Natural killer cell (primary cell): ENCODE data around the gene NFKB2. TPM values are rescaled to one million over a fixed set of nuclear protein-coding genes. Genes with fewer than 3 reads are reported as not detected.

Experiments
- ATAC-seq, 3 donors: fragments of 150-1000 bp in 2 of 3; fragments of 200-7000 bp in 1 of 3; cut with Tn5 transposase; 1 replicate in 1 of 3; 2 replicates in 2 of 3; pipeline ENCODE4 v1.10.0; 2021; ENCODE audit warnings: mild to moderate bottlenecking in 2 of 3, moderate library complexity in 2 of 3
- DNase-seq, 2 donors: peaks; one replicate each; pipeline versions ENCODE4 v3.0.0 to v3.0.0-alpha.2; 2013 to 2021; ENCODE audit warnings: mixed read lengths in 1 of 2
- H3K27ac ChIP-seq: one replicate; pipeline ENCODE4 v1.5.1; 2013; ENCODE audit warnings: mild to moderate bottlenecking, low read length
- H3K27me3 ChIP-seq: one replicate; pipeline ENCODE4 v1.6.1; 2013; ENCODE audit warnings: low read length; ENCODE audit not compliant: control insufficient read depth, insufficient read depth
- H3K36me3 ChIP-seq: one replicate; pipeline ENCODE4 v1.6.1; 2013; ENCODE audit warnings: low read length; ENCODE audit not compliant: control insufficient read depth, insufficient read depth
- H3K4me1 ChIP-seq: one replicate; pipeline ENCODE4 v1.6.1; 2013; ENCODE audit warnings: low read length; ENCODE audit not compliant: control insufficient read depth, insufficient read depth
- H3K4me3 ChIP-seq: one replicate; pipeline ENCODE4 v1.5.1; 2013; ENCODE audit warnings: low read length
- H3K9me3 ChIP-seq: one replicate; pipeline ENCODE4 v1.6.1; 2013; ENCODE audit warnings: low read length; ENCODE audit not compliant: control insufficient read depth, insufficient read depth
- H3K27ac Mint-ChIP-seq, 2 donors: one replicate each; pipeline ENCODE4 v1.8.0; 2022; ENCODE audit warnings: mild to moderate bottlenecking in 2 of 2, mixed read lengths in 2 of 2, moderate library complexity in 1 of 2
- H3K27me3 Mint-ChIP-seq, 2 donors: one replicate each; pipeline ENCODE4 v1.8.0; 2022; ENCODE audit warnings: low read depth in 2 of 2, mixed read lengths in 2 of 2
- H3K36me3 Mint-ChIP-seq: one replicate; pipeline ENCODE4 v1.8.0; 2022; ENCODE audit warnings: mixed read lengths
- H3K4me1 Mint-ChIP-seq, 2 donors: one replicate each; pipeline ENCODE4 v1.8.0; 2022; ENCODE audit warnings: mixed read lengths in 2 of 2
- H3K4me3 Mint-ChIP-seq: one replicate; pipeline ENCODE4 v1.8.0; 2022; ENCODE audit warnings: mild to moderate bottlenecking, moderate library complexity, mixed read lengths
- H3K9me3 Mint-ChIP-seq, 2 donors: one replicate each; pipeline ENCODE4 v1.8.0; 2022; ENCODE audit warnings: mixed read lengths in 2 of 2
- WGBS: methylation state at CpG from one replicate; pipeline ENCODE4 v1.1.7; 2013; ENCODE audit warnings: missing lambda C conversion rate; ENCODE audit not compliant: insufficient coverage; 5-methylcytosine and 5-hydroxymethylcytosine counted together
- intact Hi-C: fragments of 100-400 bp; cut with micrococcal nuclease; formaldehyde crosslinking; loops from one replicate; pipeline ENCODE4 v1.14.2; 2022
- total RNA-seq, 4 donors: library from RNA; stranded (reverse); fragments of 120-200 nt in 1 of 4; gene quantifications; one replicate each; pipeline versions ENCODE4 v1.2.3 to v1.2.4, GENCODE V29; 2013 to 2022
- TF ChIP-seq, protein P1 (sequence below): fragments of 200-600 bp; IDR thresholded peaks from one replicate; pipeline ENCODE4 v1.8.0; 2022; ENCODE audit warnings: antibody characterized with exemption

NFKB2 gene
- total RNA-seq, 3 donors from 2014 or later (not counting 1 experiment from before 2014, with no cell fraction given), result 201 to 264 (median 246) TPM

DNA sequence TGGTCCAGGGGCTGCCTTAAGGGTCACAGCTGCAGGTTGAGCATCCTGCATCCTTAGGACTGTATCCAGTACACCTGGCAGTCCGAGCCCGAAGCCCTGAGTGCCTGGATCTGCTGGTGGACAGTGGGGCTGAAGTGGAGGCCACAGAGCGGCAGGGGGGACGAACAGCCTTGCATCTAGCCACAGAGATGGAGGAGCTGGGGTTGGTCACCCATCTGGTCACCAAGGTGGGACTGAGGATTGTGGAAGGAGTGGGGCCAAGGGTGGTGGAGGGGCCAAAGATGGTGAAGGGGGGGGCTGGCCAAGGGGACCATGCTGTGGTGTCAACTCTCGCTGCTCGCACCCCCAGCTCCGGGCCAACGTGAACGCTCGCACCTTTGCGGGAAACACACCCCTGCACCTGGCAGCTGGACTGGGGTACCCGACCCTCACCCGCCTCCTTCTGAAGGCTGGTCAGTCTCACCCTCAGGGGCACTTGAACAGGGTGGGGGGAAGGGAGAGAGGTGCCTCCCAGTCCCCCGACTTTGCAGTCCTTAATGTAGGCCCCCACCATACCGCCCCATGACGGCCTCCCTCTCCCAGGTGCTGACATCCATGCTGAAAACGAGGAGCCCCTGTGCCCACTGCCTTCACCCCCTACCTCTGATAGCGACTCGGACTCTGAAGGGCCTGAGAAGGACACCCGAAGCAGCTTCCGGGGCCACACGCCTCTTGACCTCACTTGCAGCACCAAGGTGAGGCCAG, 5.3 kb downstream of the NFKB2 start:
- Mint-ChIP-seq H3K36me3 (no peaks in the 10 kb centered on the region), H3K27me3 (no peaks in the 10 kb centered on the region), H3K4me1 (peaks cover 13 to 27% of the 10 kb centered on the region in 2 donors), H3K9me3 (no peaks in the 10 kb centered on the region), H3K27ac (peak overlapping the region in 1 of 2 donors; percentile 99), H3K4me3 (peak overlapping the region; percentile 42)
- TF ChIP-seq, protein P1, sequence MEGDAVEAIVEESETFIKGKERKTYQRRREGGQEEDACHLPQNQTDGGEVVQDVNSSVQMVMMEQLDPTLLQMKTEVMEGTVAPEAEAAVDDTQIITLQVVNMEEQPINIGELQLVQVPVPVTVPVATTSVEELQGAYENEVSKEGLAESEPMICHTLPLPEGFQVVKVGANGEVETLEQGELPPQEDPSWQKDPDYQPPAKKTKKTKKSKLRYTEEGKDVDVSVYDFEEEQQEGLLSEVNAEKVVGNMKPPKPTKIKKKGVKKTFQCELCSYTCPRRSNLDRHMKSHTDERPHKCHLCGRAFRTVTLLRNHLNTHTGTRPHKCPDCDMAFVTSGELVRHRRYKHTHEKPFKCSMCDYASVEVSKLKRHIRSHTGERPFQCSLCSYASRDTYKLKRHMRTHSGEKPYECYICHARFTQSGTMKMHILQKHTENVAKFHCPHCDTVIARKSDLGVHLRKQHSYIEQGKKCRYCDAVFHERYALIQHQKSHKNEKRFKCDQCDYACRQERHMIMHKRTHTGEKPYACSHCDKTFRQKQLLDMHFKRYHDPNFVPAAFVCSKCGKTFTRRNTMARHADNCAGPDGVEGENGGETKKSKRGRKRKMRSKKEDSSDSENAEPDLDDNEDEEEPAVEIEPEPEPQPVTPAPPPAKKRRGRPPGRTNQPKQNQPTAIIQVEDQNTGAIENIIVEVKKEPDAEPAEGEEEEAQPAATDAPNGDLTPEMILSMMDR, result no peak
- Histone ChIP-seq H3K4me1 (peaks cover 34% of the 10 kb centered on the region), H3K9me3 (no peaks in the 10 kb centered on the region), H3K27ac (no peak overlapping the region), H3K27me3 (no peaks in the 10 kb centered on the region), H3K4me3 (no peak overlapping the region), H3K36me3 (peaks cover 42% of the 10 kb centered on the region)
- DNase-seq, result peak in 1 of 2 donors; percentile 33
- no peak for ATAC-seq
- WGBS, result 98% methylated on average over 22 of the region's 22 CpGs
- intact Hi-C loops, result no loop called here

DNA sequence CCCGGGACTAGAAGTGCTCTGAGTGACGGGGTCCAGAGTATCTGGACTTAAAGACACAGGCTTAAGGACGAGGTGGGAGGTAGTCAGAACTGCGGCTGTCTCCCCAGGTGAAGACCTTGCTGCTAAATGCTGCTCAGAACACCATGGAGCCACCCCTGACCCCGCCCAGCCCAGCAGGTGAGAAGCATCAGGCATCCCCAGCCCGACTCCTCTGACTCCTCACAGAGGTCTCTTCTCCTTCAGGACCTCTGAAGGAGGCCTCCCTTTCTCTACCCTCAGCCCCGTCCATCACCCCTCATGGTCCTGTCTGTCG, 5.8 kb downstream of the NFKB2 start:
- Mint-ChIP-seq H3K27me3 (no peaks in the 10 kb centered on the region), H3K36me3 (no peaks in the 10 kb centered on the region), H3K9me3 (no peaks in the 10 kb centered on the region), H3K4me1 (peaks cover 8 to 22% of the 10 kb centered on the region in 2 donors), H3K27ac (peak overlapping the region in 1 of 2 donors; percentile 99), H3K4me3 (no peak overlapping the region)
- TF ChIP-seq, protein P1, result no peak
- H3K4me1 ChIP-seq, result peaks cover 28% of the 10 kb centered on the region
- ATAC-seq (no peak), DNase-seq (peak in 1 of 2 donors; percentile 24)
- peaks cover 42% of the 10 kb centered on the region for H3K36me3 ChIP-seq
- H3K27me3 ChIP-seq, result no peaks in the 10 kb centered on the region
- 94% methylated on average over 8 of the region's 8 CpGs for WGBS
- H3K4me3 ChIP-seq, result no peak overlapping the region
- intact Hi-C loops, result no loop called here
- H3K27ac ChIP-seq, result no peak overlapping the region
- H3K9me3 ChIP-seq, result no peaks in the 10 kb centered on the region

DNA sequence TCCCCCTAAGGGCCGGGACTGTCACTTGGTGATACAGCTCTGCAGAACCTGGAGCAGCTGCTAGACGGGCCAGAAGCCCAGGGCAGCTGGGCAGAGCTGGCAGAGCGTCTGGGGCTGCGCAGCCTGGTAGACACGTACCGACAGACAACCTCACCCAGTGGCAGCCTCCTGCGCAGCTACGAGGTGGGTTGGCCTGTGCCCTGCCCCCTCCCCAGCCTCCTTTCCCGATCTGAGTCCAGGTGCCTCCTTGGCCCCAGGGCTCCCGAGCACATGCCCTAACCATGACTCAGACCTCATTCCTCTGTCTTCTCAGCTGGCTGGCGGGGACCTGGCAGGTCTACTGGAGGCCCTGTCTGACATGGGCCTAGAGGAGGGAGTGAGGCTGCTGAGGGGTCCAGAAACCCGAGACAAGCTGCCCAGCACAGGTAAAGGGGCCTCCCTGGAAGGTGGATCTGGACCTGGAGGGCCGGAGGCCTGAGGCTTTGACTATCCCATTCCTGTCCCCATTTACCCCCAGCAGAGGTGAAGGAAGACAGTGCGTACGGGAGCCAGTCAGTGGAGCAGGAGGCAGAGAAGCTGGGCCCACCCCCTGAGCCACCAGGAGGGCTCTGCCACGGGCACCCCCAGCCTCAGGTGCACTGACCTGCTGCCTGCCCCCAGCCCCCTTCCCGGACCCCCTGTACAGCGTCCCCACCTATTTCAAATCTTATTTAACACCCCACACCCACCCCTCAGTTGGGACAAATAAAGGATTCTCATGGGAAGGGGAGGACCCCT, 6.4 kb downstream of the NFKB2 start:
- H3K4me3 Mint-ChIP-seq, result no peak overlapping the region
- 94% methylated on average over 16 of the region's 18 CpGs for WGBS

More for the DNA sequence above, 6.4 kb downstream of the NFKB2 start:
- Histone ChIP-seq H3K4me1 (peaks cover 22% of the 10 kb centered on the region), H3K4me3 (no peak overlapping the region), H3K27ac (no peak overlapping the region), H3K27me3 (no peaks in the 10 kb centered on the region), H3K9me3 (no peaks in the 10 kb centered on the region), H3K36me3 (peaks cover 37% of the 10 kb centered on the region)
- TF ChIP-seq, protein P1, result no peak
- DNase-seq, result peak in 1 of 2 donors; percentile 24
- intact Hi-C loops, result no loop called here
- peaks cover 7 to 19% of the 10 kb centered on the region in 2 donors for H3K4me1 Mint-ChIP-seq
- no peaks in the 10 kb centered on the region for H3K9me3 Mint-ChIP-seq
- H3K27ac Mint-ChIP-seq, result peak overlapping the region; percentile 48 to 75
- no peaks in the 10 kb centered on the region for H3K27me3 Mint-ChIP-seq
- H3K36me3 Mint-ChIP-seq, result no peaks in the 10 kb centered on the region
- ATAC-seq, result no peak
